GM12878 (cell line): Measurements from ENCODE around the gene DLAT.

Experiments used
- POLR2AphosphoS5 ChIP-seq: IDR thresholded peaks from 2 replicates; pipeline ENCODE4 v1.6.1; 2011; ENCODE audit warnings: mild to moderate bottlenecking, low read length, inconsistent platforms
- SIN3A ChIP-seq: IDR thresholded peaks from 2 replicates; pipeline ENCODE4 v1.6.1; 2012; ENCODE audit warnings: low read depth, low read length, improper control_type of control experiment
- ZNF384 ChIP-seq: IDR thresholded peaks from 2 replicates; pipeline ENCODE4 v1.6.1; 2012; ENCODE audit warnings: low read depth, mild to moderate bottlenecking, low read length, improper control_type of control experiment, borderline replicate concordance

DNA sequence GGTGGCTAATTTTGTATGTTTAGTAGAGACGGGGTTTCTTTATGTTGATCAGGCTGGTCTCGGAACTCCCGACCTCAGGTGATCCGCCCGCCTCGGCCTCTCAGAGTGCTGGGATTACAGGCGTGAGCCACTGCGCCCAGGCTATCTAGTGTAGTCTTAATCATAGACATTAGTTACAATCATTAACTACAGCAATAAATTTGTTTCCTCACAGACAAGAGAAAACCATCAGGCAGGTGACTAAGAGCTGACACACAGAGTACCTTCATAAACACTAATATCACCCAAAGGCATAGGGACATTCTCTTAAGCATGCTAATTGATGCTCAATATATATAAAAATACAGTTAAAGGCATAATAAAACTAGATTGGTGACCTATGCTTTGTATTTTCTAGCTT, 80.9 kb downstream of the DLAT start:
- no peak for TF ChIP-seq ZNF384
- TF ChIP-seq SIN3A = no peak
- TF ChIP-seq POLR2AphosphoS5 = no peak
